GM23248 (cell line): ENCODE measurements around the gene TMEM130.

Experiments
- EZH2 ChIP-seq: fragments of 200-600 bp; sonication (generic); IDR thresholded peaks from 2 replicates; pipeline ENCODE4 v1.6.1; 2018; ENCODE audit warnings: antibody characterized with exemption, mild to moderate bottlenecking; ENCODE audit not compliant: insufficient read depth, poor library complexity, severe bottlenecking
- EZH2phosphoT487 ChIP-seq: fragments of 200-600 bp; sonication (generic); IDR thresholded peaks from 2 replicates; pipeline ENCODE4 v1.6.1; 2018; ENCODE audit warnings: antibody characterized with exemption, moderate library complexity, mild to moderate bottlenecking, low read depth; ENCODE audit not compliant: insufficient read depth

- no peak for TF ChIP-seq EZH2
- TF ChIP-seq EZH2phosphoT487 = no peak
These were observed 6.2 kb downstream of the TMEM130 start for GRCh38 chr7:98863601-98864000.
